MCF 10A (cell line): ENCODE results near the gene HMGN1. TPM values are rescaled to one million over a fixed set of nuclear protein-coding genes. Genes with fewer than 3 reads are reported as not detected.
A peak's percentile ranks its signal among the peaks of the same experiment; 100 is the strongest.

Experiments
- BruUV-seq: library from RNA; stranded (reverse); fragments of 400-500 nt; replicated peaks from 2 replicates; lab custom pipeline; 2021; lab: Mats Ljungman, UMichigan
- CTCF ChIA-PET: fragments of 300-600 bp; sonication (Branson Sonifier 250); formaldehyde crosslinking; extraction: SDS; loops from one replicate; lab custom pipeline; 2021; ENCODE audit warnings: antibody characterized with exemption, inconsistent platforms; lab: Yijun Ruan, JAX
- POLR2A ChIA-PET: fragments of 300-600, 350-650 bp; sonication (Branson Sonifier 250); formaldehyde crosslinking; extraction: SDS; loops from one replicate; lab custom pipeline; 2020; ENCODE audit warnings: antibody characterized with exemption, inconsistent platforms; lab: Yijun Ruan, JAX
- DNase-seq: peaks from one replicate; pipeline ENCODE4 v3.0.0-alpha.2; 2018; ENCODE audit not compliant: unreplicated experiment
- H3K27ac Mint-ChIP-seq: one replicate; pipeline ENCODE4 v1.8.0; 2022; ENCODE audit warnings: mild to moderate bottlenecking, low read depth, mixed read lengths; ENCODE audit not compliant: unreplicated experiment
- H3K27me3 Mint-ChIP-seq: one replicate; pipeline ENCODE4 v1.8.0; 2022; ENCODE audit warnings: mixed read lengths; ENCODE audit not compliant: insufficient read depth, unreplicated experiment
- H3K36me3 Mint-ChIP-seq: one replicate; pipeline ENCODE4 v1.8.0; 2022; ENCODE audit warnings: mild to moderate bottlenecking, moderate library complexity, mixed read lengths; ENCODE audit not compliant: insufficient read depth, unreplicated experiment
- H3K4me1 Mint-ChIP-seq: one replicate; pipeline ENCODE4 v1.8.0; 2022; ENCODE audit warnings: mixed read lengths; ENCODE audit not compliant: insufficient read depth, unreplicated experiment
- H3K4me3 Mint-ChIP-seq: one replicate; pipeline ENCODE4 v1.8.0; 2022; ENCODE audit warnings: mild to moderate bottlenecking, moderate library complexity, mixed read lengths; ENCODE audit not compliant: unreplicated experiment
- H3K9me3 Mint-ChIP-seq: one replicate; pipeline ENCODE4 v1.8.0; 2022; ENCODE audit warnings: mixed read lengths; ENCODE audit not compliant: unreplicated experiment
- CTCF ChIP-seq: fragments of 200-600 bp; IDR thresholded peaks from one replicate; pipeline ENCODE4 v1.8.0; 2022; ENCODE audit warnings: antibody characterized with exemption, mild to moderate bottlenecking; ENCODE audit not compliant: unreplicated experiment
- intact Hi-C: fragments of 100-400 bp; cut with micrococcal nuclease; formaldehyde crosslinking; loops from 2 replicates; pipeline ENCODE4 v1.14.1; 2022
- total RNA-seq: library from RNA; stranded (reverse); gene quantifications from 2 replicates; pipeline ENCODE4 v1.2.3, GENCODE V29; 2022

The HMGN1 gene
- total RNA-seq, 1 experiment from 2014 or later: 360 TPM

GRCh38 chr21:39379986-39380891 lies 31.4 kb upstream of the HMGN1 start:
- intact Hi-C loops: loop anchor here (2.0 kb wide), 1 partner anchor 31 kb away; the partner anchor contains the start of gene HMGN1
- ChIA-PET CTCF (interaction anchor here (0.5 to 0.7 kb wide), 2 partner anchors 294 to 1085 kb away, joined by 3 read pairs; no protein-coding TSS in a partner anchor), POLR2A (interaction anchor here (0.6 to 2.5 kb wide), 16 partner anchors 10 to 506 kb away, joined by 3 to 48 read pairs (median 4); partner anchors contain the start of genes BRWD1, HMGN1 and PSMG1)
- peak; percentile 92 for DNase-seq
- H3K27me3 Mint-ChIP-seq: no peaks in the 10 kb centered on the region
- no peak for TF ChIP-seq CTCF
- H3K27ac Mint-ChIP-seq: peak overlapping the region; percentile 95
- H3K4me1 Mint-ChIP-seq: peaks cover 12% of the 10 kb centered on the region
- H3K4me3 Mint-ChIP-seq: peak overlapping the region; percentile 90
- TSS peak; percentile 54 for BruUV-seq
- no peaks in the 10 kb centered on the region for H3K9me3 Mint-ChIP-seq
- H3K36me3 Mint-ChIP-seq: peaks cover 7% of the 10 kb centered on the region

GRCh38 chr21:39377444-39378050 lies 28.7 kb upstream of the HMGN1 start:
- Mint-ChIP-seq H3K27ac (no peak overlapping the region), H3K27me3 (no peaks in the 10 kb centered on the region), H3K4me1 (peaks cover 12% of the 10 kb centered on the region), H3K4me3 (no peak overlapping the region), H3K36me3 (peaks cover 6% of the 10 kb centered on the region), H3K9me3 (no peaks in the 10 kb centered on the region)
- no peak for DNase-seq
- TF ChIP-seq CTCF: no peak
- intact Hi-C loops: no loop called here
- BruUV-seq: no TSS peak
- POLR2A ChIA-PET: interaction anchor here (0.7 kb wide), 1 partner anchor 28 kb away, joined by 3 read pairs; no protein-coding TSS in a partner anchor
- CTCF ChIA-PET: interaction anchor here (0.6 to 0.7 kb wide), 2 partner anchors 15 to 345 kb away, joined by 3 to 4 read pairs; no protein-coding TSS in a partner anchor

GRCh38 chr21:39375446-39375845 lies 26.6 kb upstream of the HMGN1 start:
- Mint-ChIP-seq H3K36me3 (no peaks in the 10 kb centered on the region), H3K4me1 (peaks cover 1% of the 10 kb centered on the region), H3K27me3 (no peaks in the 10 kb centered on the region), H3K27ac (no peak overlapping the region), H3K9me3 (no peaks in the 10 kb centered on the region), H3K4me3 (no peak overlapping the region)
- no TSS peak for BruUV-seq
- no peak for DNase-seq
- intact Hi-C loops: no loop called here
- POLR2A ChIA-PET: interaction anchor here (0.6 to 1.2 kb wide), 3 partner anchors 26 to 68 kb away, joined by 3 to 4 read pairs (median 4); partner anchors contain the start of gene BRWD1
- TF ChIP-seq CTCF: no peak
- CTCF ChIA-PET: interaction anchor here (1.6 to 4.0 kb wide), 2 partner anchors 11 to 65 kb away, joined by 10 to 22 read pairs; no protein-coding TSS in a partner anchor
